NCI-H2107 (cell line): Measurements from ENCODE around the gene MMP17.

ENCODE experiments used
- DNase-seq: peaks from one replicate; lab custom pipeline; 2025; lab: John Stamatoyannopoulos, UW

The MMP17 gene

DNA sequence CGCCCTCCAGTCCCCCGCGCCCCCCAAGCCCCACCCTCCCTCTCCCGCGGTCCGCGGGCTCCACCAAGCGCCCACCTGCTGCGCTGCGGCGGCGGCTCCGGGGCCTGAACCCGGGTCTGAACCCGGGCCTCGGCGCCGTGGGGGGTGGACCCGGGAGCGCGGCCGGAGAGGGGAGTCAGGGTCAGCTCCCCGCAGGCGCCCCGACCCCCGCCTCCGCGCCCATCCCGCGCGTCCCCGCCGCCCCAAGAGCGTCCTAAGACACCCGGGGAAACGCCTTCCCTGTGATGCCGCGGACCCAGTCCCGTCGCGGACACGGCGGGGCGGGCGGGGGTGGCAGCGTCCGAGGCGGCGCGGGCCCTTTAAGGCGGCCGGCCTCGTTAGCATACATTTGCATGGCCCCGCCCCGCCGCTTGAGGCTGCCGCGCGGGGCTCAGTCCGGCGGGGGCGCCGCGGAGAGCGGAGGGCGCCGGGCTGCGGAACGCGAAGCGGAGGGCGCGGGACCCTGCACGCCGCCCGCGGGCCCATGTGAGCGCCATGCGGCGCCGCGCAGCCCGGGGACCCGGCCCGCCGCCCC lies at the start of gene MMP17:
MMP17 (plus strand) TSS at position 433 of the 574 bp plus-strand sequence; CDS start at position 535, 102 bp downstream.
- no peak for DNase-seq

GRCh38 chr12:131779027-131779426 lies 49.2 kb upstream of the MMP17 start:
- no peak for DNase-seq

DNA sequence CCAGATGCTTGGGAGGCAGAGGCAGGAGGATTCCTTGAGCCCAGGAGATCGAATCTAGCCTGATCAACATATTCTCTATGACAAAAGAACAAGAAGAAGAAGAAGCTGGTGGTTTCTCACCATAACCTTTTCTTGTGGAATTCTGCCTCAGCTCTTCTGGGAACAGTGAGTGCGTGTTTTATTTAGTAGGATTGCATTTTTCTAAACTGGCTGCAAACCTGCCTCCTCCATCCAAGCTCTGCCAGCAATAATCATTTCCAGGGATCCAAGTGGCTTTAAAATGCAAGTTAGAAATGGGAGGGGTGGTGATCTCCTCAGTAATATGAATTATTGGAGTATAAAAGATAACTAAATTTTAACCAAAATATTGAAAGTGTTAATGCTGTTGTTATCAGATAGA lies 46.1 kb upstream of the MMP17 start:
- DNase-seq: no peak

DNA sequence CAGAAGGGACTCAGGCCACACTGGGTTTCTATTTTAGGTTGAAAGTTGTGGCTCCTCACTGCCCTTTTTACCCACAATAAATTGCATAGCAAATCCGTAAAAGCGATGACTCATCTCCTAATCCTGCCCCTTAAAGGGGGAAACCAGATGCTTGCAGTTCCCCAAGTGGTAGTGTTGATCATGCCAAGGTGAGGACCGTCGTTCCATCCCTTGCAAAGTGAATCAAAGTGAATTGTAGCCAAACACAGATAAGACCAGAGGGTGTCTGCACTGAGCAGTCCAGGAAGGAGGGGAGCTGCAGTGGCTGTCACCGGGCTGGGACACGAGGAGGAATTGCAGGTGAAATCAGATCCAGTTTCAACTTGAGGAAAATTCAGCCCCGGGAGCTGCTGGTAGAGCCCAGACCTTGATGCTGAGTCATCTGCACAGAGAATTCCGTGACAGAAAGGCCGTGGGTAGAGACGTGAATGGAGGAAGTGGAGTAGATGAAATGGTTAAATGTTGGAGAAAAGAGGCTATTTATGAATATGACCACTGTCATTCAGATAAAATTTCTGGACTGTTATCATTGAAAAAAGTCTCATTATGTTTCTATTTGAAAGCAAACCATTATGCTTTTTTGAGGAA lies 44.2 kb upstream of the MMP17 start:
- no peak for DNase-seq

- no peak for DNase-seq
Observed at GRCh38 chr12:131784909-131785762, 43.1 kb upstream of the MMP17 start.

DNA sequence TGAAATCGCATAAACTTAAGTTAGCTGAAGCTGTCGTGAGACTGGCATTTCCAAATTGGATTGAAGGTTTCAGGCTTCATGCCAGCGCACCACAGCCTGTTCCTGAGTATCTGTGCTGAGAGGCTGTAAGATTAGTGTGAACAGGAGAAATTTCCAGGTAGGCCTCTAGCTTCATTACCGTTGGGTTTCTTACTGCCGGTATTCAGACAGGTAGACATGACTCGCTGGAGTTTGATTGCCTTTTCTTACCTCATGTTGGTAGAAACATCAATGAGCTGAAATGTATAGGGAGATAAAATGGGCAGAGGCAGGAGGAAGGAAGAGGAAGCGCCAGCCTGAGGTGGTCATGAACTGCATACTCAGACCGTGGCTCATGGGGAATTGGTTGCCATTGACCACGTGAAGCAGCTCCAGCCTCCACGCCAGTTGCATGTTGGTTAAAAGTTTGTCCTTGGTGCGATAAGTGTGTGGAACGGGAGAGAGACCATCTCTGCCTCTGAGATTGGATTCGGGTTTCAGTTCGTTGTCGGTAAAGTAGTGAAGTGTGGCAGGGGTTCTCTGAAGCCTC lies 42.3 kb upstream of the MMP17 start:
- no peak for DNase-seq

- no peak for DNase-seq
Observed at GRCh38 chr12:131786331-131786730, 41.9 kb upstream of the MMP17 start.

- no peak for DNase-seq
Observed at GRCh38 chr12:131787143-131787660, 41.0 kb upstream of the MMP17 start.

- DNase-seq: no peak
Observed at GRCh38 chr12:131788070-131788469, 40.1 kb upstream of the MMP17 start.

DNA sequence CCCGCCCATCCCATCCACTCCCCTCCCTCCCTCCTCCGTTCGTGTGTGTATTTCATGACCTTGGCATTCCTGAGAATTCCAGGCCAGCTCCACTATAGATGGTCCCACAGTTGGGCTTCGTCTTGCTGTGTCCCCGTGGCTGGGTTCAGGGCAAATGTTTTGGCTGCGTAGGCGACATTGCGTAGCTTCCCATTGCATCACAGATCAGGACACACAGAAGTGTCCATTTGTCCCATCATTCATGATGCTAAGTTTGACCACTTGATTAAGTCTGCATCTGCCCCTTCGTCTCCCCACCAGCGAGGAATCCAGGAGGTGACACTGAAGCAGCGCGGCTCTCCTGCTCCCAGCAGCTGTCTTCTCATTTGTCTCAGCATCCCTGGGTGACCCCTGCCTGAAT lies 38.6 kb upstream of the MMP17 start:
- DNase-seq: no peak

DNA sequence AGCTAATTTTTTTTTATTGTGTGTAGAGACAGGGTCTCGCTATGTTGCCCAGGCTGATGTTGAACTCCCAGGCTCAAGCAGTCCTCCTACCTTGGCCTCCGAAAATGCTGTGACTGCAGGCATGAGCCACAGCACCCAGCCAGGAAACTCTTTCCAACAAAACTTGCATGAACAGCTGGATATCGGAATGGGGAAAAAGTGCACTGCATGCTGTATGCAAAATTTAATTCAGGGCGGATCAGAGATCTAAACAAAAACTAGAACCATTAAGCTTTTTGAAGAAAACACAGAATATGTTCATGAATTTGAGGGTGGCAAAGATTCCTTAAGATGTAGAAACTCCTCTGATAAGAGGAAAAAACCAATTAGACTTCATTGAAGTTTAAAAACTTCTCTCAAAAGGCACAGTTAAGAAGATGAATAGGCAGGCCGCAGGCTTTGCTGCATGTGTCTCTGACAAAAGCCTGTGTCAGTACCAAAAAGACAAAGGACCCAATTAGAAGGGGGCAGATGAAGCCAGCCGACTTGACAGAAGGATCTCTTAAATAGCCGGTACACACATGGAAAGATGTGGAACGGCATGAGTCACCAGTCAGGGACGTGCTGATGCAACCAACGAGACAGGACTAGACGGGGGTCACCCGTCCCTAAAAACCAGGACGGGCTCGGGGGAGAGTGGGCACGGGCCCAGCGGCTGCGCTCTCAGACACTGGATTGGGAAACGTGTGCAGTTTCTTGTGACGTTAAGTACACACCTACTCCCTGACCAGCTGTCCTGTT lies 34.8 kb upstream of the MMP17 start:
- no peak for DNase-seq

DNA sequence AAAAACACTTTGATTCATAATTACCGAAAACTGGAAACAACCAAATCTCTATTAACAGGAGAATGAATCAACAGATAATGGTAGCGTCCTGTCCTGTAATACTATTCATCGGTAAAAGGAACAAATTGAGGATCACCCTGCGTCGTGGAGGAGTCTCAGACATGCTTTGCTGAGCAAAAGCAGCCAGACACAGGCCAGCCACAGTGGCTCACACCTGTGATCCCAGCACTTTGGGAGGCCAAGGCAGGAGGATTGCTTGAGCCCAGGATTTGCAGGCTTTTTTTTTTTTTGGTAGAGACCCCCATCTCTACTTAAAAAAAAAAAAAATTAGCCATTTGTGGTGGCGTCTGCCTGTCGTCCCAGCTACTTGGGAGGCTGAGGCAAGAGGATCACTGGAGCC lies 34.1 kb upstream of the MMP17 start:
- no peak for DNase-seq

- no peak for DNase-seq
Observed at GRCh38 chr12:131794573-131794972, 33.6 kb upstream of the MMP17 start.

DNA sequence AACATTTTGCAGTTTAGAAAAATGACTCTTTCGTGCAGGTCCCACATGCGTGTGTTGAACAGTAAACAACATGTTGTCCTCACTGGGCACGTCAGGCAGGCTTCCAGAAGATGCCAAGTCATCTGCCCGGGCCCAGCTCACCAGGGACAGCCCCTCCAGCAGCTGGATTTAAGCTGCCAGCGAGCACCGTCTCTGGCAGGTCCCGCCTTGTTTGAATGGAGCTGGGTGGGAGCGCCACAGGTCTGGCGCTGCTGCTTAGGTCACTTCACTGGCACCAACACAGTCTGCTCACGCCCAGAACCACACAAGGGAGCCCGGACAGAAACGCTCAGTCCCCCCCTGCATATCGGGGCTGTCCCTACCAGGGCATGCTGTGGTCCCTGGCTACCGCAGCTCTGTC lies 33.1 kb upstream of the MMP17 start:
- DNase-seq: no peak

DNA sequence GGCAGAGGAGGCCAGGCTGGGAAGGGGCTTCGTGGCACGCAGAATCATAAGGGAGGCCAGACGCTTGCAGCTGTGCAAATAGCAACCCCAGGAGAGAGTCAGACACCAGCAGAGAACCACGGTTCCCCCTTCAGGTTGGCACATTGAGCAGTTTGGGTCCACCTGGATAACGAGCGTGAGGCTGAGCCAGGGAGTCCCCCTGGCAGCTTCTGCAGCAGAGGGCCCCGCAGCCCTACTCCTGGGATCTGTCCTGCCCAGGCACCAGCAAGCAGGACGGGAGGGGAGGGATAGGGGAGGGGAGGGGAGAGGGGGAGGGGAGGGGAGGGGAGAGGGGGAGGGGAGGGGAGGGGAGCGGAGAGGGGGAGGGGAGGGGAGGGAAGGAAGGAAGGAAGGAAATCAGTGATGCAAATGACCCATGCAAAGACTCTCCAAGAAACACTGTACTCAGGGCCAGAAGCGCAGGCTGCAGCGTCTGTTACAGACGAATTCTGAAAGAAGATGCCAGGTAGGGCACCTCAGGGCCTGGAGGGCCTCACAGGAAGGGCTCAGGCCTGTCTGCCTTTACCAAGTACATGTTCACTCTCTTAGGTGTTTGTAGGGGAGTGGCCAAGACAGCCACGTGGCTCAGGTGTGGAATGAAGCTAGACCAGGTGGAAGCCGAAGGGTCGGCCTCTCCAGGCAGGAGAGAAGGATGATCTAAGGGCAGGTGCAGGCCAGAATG lies 32.3 kb upstream of the MMP17 start:
- DNase-seq: no peak

- DNase-seq: no peak
Observed at GRCh38 chr12:131796411-131796736, 31.8 kb upstream of the MMP17 start.

DNA sequence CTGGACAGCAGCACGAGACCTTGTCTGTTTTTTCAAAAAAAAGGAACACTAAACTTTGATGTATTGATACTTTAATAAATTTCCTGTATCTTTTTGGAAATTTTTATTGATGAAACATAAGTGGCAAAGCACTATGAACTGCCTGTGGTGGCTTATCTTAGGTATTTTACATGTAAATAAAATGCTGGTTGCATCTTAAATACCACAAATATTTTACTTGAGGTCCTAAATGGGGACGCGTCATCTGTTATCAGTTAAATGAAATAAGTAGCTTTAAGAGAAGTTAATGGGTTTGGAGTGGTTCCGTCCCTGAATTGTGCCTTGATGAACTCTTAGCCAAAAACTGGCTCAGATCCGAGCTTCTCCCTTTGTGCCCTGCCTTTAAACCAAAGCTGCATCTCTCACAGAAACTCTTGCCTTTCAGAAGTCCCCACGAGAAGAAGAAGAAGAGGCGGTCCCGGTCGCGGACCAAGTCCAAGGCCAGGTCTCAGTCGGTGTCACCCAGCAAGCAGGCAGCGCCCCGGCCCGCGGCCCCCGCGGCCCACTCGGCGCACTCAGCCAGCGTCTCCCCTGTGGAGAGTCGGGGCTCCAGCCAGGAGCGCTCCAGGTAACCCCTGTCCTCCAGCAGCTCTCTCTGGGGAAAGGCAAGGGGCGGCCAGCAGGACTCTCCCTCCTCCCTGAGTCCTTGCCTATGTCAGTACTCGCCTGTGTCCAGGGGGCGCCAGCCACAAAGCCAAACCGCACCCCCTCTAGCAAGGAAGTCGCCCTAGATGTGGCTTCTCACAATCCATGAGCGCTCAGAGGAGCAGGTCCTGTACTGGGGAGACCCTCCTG lies 31.2 kb upstream of the MMP17 start:
- no peak for DNase-seq

DNA sequence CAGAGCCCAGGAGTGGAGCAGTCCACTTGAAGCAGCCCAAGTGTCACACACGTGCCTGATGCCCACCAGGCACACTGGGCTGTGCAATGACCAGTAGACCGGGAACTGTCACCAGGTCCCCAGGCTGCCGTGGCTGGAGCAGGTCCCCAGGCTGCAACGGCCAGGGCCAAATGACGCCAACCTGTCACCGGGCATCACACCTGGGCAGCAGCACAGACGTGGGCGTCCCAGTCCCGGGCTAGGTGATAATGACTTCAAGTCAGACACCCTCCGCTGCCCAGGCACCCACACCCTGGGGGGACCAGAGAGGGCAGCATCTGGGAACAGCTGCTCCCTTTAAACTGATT lies 30.6 kb upstream of the MMP17 start:
- DNase-seq: no peak

- no peak for DNase-seq
Observed at GRCh38 chr12:131799195-131799594, 29.0 kb upstream of the MMP17 start.

- DNase-seq: no peak
Observed at GRCh38 chr12:131799828-131800593, 28.2 kb upstream of the MMP17 start.
